Endothelial cell of umbilical vein (primary cell): Measurements from ENCODE around the gene AP1B1. TPM values are rescaled to one million over a fixed set of nuclear protein-coding genes. Genes with fewer than 3 reads are reported as not detected.

Experiments
- BruUV-seq: library from RNA; stranded (reverse); fragments of 400-500 nt; replicated peaks from 2 replicates; lab custom pipeline; 2021; lab: Mats Ljungman, UMichigan
- CTCF ChIA-PET: fragments of 300-600, 350-600 bp; sonication (Branson Sonifier 250); formaldehyde crosslinking; loops from one replicate; lab custom pipeline; 2021; ENCODE audit warnings: antibody characterized with exemption, inconsistent platforms; lab: Charles Lee
- POLR2A ChIA-PET: fragments of 300-600, 350-600 bp; sonication (Branson Sonifier 250); formaldehyde crosslinking; loops from one replicate; lab custom pipeline; 2021; ENCODE audit warnings: antibody characterized with exemption, inconsistent platforms; lab: Charles Lee
- DNase-seq: peaks from one replicate; pipeline ENCODE4 v3.0.0-alpha.2; 2011; ENCODE audit warnings: low read depth, low spot score
- FAIRE-seq: peaks from 2 replicates; lab custom pipeline; 2011; peaks lifted over from hg19 to GRCh38; lab: Jason Lieb, UNC
- H2AFZ ChIP-seq: 2 replicates; pipeline ENCODE4 v1.6.0; 2012; ENCODE audit warnings: low read depth, low read length, control low read depth, inconsistent platforms
- H3K27ac ChIP-seq: 2 replicates; pipeline ENCODE4 v1.5.1; 2011; ENCODE audit warnings: low read depth, mild to moderate bottlenecking, control low read depth, low read length, moderate library complexity; ENCODE audit not compliant: insufficient read depth
- H3K27me3 ChIP-seq, 2 experiments: 2 replicates each; pipeline versions ENCODE4 v1.6.0 to v1.6.1; 2011; ENCODE audit warnings: low read length in 2 of 2, mixed read lengths in 1 of 2; ENCODE audit not compliant: control insufficient read depth in 2 of 2, insufficient read depth in 2 of 2
- H3K36me3 ChIP-seq, 2 experiments: 2 replicates in 1 of 2; 3 replicates in 1 of 2; pipeline ENCODE4 v1.5.1; 2011; ENCODE audit warnings: low read length in 2 of 2, mild to moderate bottlenecking in 1 of 2, moderate library complexity in 1 of 2; ENCODE audit not compliant: control insufficient read depth in 2 of 2, insufficient read depth in 2 of 2; ENCODE audit errors: extremely low read depth in 1 of 2
- H3K4me1 ChIP-seq: 3 replicates; pipeline ENCODE4 v1.5.1; 2011; ENCODE audit warnings: mild to moderate bottlenecking, low read length; ENCODE audit not compliant: control insufficient read depth, insufficient read depth; ENCODE audit errors: extremely low read depth
- H3K4me2 ChIP-seq: 2 replicates; pipeline ENCODE4 v1.6.1; 2011; ENCODE audit warnings: low read length, control low read depth, mixed read lengths; ENCODE audit not compliant: insufficient read depth
- H3K4me3 ChIP-seq, 3 experiments: fragments of 200-600 bp in 1 of 3; sonication (generic), shearing (Covaris generic) in 1 of 3; replicated peaks in 1 of 3; 2 replicates each; pipeline ENCODE4 v1.5.1; 2011 to 2016; ENCODE audit warnings: control low read depth in 3 of 3, low read length in 3 of 3, mild to moderate bottlenecking in 2 of 3, inconsistent platforms in 1 of 3, low read depth in 1 of 3, moderate library complexity in 1 of 3; ENCODE audit not compliant: insufficient read depth in 1 of 3
- H3K79me2 ChIP-seq: 2 replicates; pipeline ENCODE4 v1.6.0; 2012; ENCODE audit warnings: low read length, inconsistent platforms; ENCODE audit not compliant: control insufficient read depth, insufficient read depth
- H3K9ac ChIP-seq: replicated peaks from 2 replicates; pipeline ENCODE3; 2011; ENCODE audit warnings: low read length, control low read depth; ENCODE audit not compliant: insufficient read depth; ENCODE audit errors: extremely low read depth
- H3K9me1 ChIP-seq: replicated peaks from 3 replicates; pipeline ENCODE4 v1.6.0; 2011; ENCODE audit warnings: mild to moderate bottlenecking, low read length; ENCODE audit not compliant: control insufficient read depth, insufficient read depth; ENCODE audit errors: extremely low read depth
- H3K9me3 ChIP-seq: replicated peaks from 2 replicates; pipeline ENCODE4 v1.5.1; 2012; ENCODE audit warnings: low read length, inconsistent platforms; ENCODE audit not compliant: control insufficient read depth, insufficient read depth
- H4K20me1 ChIP-seq: replicated peaks from 2 replicates; pipeline ENCODE3; 2011; ENCODE audit warnings: mild to moderate bottlenecking, low read length; ENCODE audit not compliant: control insufficient read depth, insufficient read depth; ENCODE audit errors: extremely low read depth
- EZH2 ChIP-seq: IDR thresholded peaks from 2 replicates; pipeline ENCODE4 v1.6.1; 2012; ENCODE audit warnings: borderline replicate concordance, low read depth, mild to moderate bottlenecking, moderate library complexity, low read length, inconsistent platforms; ENCODE audit not compliant: severe bottlenecking
- FOS ChIP-seq: IDR thresholded peaks from 2 replicates; pipeline ENCODE4 v1.6.1; 2011; ENCODE audit warnings: mild to moderate bottlenecking, low read length, moderate library complexity, borderline replicate concordance; ENCODE audit not compliant: insufficient read depth
- GATA2 ChIP-seq: IDR thresholded peaks from 2 replicates; pipeline ENCODE4 v1.7.0; 2011; ENCODE audit warnings: low read depth, mild to moderate bottlenecking, moderate library complexity, mixed read lengths, low read length; ENCODE audit not compliant: insufficient read length, insufficient read depth
- JUN ChIP-seq: IDR thresholded peaks from 2 replicates; pipeline ENCODE4 v1.6.1; 2011; ENCODE audit warnings: borderline replicate concordance, low read depth; ENCODE audit not compliant: insufficient read length, insufficient read depth
- MAX ChIP-seq: IDR thresholded peaks from 2 replicates; pipeline ENCODE4 v1.6.1; 2011; ENCODE audit not compliant: insufficient read depth, insufficient read length
- MYC ChIP-seq: IDR thresholded peaks from one replicate; pipeline ENCODE4 v1.6.1; 2011; ENCODE audit warnings: mild to moderate bottlenecking, low read depth, low read length
- POLR2A ChIP-seq: IDR thresholded peaks from 2 replicates; pipeline ENCODE4 v1.6.1; 2012; ENCODE audit warnings: low read depth, mild to moderate bottlenecking, control low read depth, low read length
- POLR2AphosphoS5 ChIP-seq: IDR thresholded peaks from 2 replicates; pipeline ENCODE4 v1.6.1; 2012; ENCODE audit warnings: low read depth, mild to moderate bottlenecking, control low read depth, low read length, moderate library complexity; ENCODE audit not compliant: insufficient read depth
- dilution Hi-C: fragments of 300-500 bp; cut with MboI; formaldehyde crosslinking; loops from one replicate; pipeline ENCODE4 v1.15.0; 2019; ENCODE audit warnings: low sequenced_read_pairs; ENCODE audit not compliant: extremely low pct_ligation_motif_present
- intact Hi-C: fragments of 100-400 bp; cut with micrococcal nuclease; formaldehyde crosslinking; loops from one replicate; pipeline ENCODE4 v1.10.0; 2022
- polyA plus RNA-seq, 4 experiments: library from polyadenylated mRNA; depleted of rRNA in 3 of 4; stranded (reverse) in 3 of 4; unstranded in 1 of 4; fragments of >200 nt; gene quantifications; 2 replicates each; pipeline versions ENCODE4 v1.2.1 to v1.2.3, GENCODE V29; 2011 to 2012; ENCODE audit warnings: missing spikeins in 1 of 4
- total RNA-seq: library from RNA; stranded (reverse); gene quantifications from 2 replicates; pipeline ENCODE4 v1.2.3, GENCODE V29; 2021
- TF ChIP-seq, protein P1 (sequence below), 2 donors: IDR thresholded peaks; 1 replicate in 1 of 2; 2 replicates in 1 of 2; pipeline ENCODE4 v1.5.1; 2011; ENCODE audit warnings: low read length in 2 of 2, mild to moderate bottlenecking in 2 of 2, moderate library complexity in 2 of 2, control low read depth in 1 of 2, inconsistent platforms in 1 of 2, low read depth in 1 of 2; ENCODE audit not compliant: insufficient read depth in 1 of 2; ENCODE audit errors: extremely low read depth in 1 of 2

The AP1B1 gene
- total and polyA plus RNA-seq, 2 donors (not counting 3 experiments of a cell fraction or from before 2014, with no cell fraction given) = 107 to 131 TPM

GRCh38 chr22:29302402-29302680 lies 86.0 kb downstream of the AP1B1 start:
- no peak overlapping the region for H3K9ac ChIP-seq
- ChIA-PET POLR2A (no interaction called here), CTCF (interaction anchor here (2.0 kb wide), 2 partner anchors 11 to 57 kb away, joined by 7 to 13 read pairs; no protein-coding TSS in a partner anchor)
- no peaks in the 10 kb centered on the region for H3K4me1 ChIP-seq
- no TSS peak for BruUV-seq
- no peaks in the 10 kb centered on the region for H3K9me1 ChIP-seq
- H3K4me3 ChIP-seq = no peak overlapping the region
- FAIRE-seq (no peak), DNase-seq (no peak)
- no peak for TF ChIP-seq EZH2
- no peak for TF ChIP-seq JUN
- TF ChIP-seq MAX = no peak
- TF ChIP-seq POLR2AphosphoS5 = no peak
- no peak for TF ChIP-seq GATA2
- TF ChIP-seq MYC = no peak
- TF ChIP-seq, protein P1, sequence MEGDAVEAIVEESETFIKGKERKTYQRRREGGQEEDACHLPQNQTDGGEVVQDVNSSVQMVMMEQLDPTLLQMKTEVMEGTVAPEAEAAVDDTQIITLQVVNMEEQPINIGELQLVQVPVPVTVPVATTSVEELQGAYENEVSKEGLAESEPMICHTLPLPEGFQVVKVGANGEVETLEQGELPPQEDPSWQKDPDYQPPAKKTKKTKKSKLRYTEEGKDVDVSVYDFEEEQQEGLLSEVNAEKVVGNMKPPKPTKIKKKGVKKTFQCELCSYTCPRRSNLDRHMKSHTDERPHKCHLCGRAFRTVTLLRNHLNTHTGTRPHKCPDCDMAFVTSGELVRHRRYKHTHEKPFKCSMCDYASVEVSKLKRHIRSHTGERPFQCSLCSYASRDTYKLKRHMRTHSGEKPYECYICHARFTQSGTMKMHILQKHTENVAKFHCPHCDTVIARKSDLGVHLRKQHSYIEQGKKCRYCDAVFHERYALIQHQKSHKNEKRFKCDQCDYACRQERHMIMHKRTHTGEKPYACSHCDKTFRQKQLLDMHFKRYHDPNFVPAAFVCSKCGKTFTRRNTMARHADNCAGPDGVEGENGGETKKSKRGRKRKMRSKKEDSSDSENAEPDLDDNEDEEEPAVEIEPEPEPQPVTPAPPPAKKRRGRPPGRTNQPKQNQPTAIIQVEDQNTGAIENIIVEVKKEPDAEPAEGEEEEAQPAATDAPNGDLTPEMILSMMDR (IDR thresholded peaks at IDR 0.05; ENCODE audit: extremely low read depth in 1 of 2, insufficient read depth in 1 of 2, low read depth in 1 of 2, low read length in 2 of 2) = no peak
- no peak for TF ChIP-seq FOS
- no peak for TF ChIP-seq POLR2A
- peaks cover 12 to 28% of the 10 kb centered on the region in 2 experiments for H3K36me3 ChIP-seq
- no peaks in the 10 kb centered on the region for H4K20me1 ChIP-seq
- intact Hi-C loops (no loop called here), dilution Hi-C loops (no loop called here)
- no peak overlapping the region for H3K4me2 ChIP-seq
- H3K27ac ChIP-seq = no peak overlapping the region
- no peaks in the 10 kb centered on the region for H3K27me3 ChIP-seq
- peaks cover 2% of the 10 kb centered on the region for H3K79me2 ChIP-seq
- no peaks in the 10 kb centered on the region for H3K9me3 ChIP-seq
- no peak overlapping the region for H2AFZ ChIP-seq
